Fibroblast of villous mesenchyme (primary cell): ENCODE data around the gene UBE2E3. TPM values are rescaled to one million over a fixed set of nuclear protein-coding genes. Genes with fewer than 3 reads are reported as not detected.

Experiments used
- DNase-seq: peaks from one replicate; pipeline ENCODE4 v3.0.0-alpha.2; 2010; ENCODE audit warnings: low read depth
- H3K4me3 ChIP-seq: 2 replicates; pipeline ENCODE4 v1.5.1; 2011; ENCODE audit warnings: low read depth, mild to moderate bottlenecking, low read length
- total RNA-seq: library from RNA; depleted of rRNA; stranded (reverse); fragments of >200 nt; gene quantifications from 2 replicates; pipeline ENCODE4 v1.2.3, GENCODE V29; 2012
- TF ChIP-seq, protein P1 (sequence below): IDR thresholded peaks from 2 replicates; pipeline ENCODE4 v1.5.1; 2012; ENCODE audit warnings: low read depth, mild to moderate bottlenecking, low read length; ENCODE audit not compliant: insufficient read depth

Gene UBE2E3
- total RNA-seq, 1 donor = 66.9 TPM

GRCh38 chr2:181070836-181071200 lies 90.4 kb downstream of the UBE2E3 start:
- H3K4me3 ChIP-seq = no peak overlapping the region
- TF ChIP-seq, protein P1, sequence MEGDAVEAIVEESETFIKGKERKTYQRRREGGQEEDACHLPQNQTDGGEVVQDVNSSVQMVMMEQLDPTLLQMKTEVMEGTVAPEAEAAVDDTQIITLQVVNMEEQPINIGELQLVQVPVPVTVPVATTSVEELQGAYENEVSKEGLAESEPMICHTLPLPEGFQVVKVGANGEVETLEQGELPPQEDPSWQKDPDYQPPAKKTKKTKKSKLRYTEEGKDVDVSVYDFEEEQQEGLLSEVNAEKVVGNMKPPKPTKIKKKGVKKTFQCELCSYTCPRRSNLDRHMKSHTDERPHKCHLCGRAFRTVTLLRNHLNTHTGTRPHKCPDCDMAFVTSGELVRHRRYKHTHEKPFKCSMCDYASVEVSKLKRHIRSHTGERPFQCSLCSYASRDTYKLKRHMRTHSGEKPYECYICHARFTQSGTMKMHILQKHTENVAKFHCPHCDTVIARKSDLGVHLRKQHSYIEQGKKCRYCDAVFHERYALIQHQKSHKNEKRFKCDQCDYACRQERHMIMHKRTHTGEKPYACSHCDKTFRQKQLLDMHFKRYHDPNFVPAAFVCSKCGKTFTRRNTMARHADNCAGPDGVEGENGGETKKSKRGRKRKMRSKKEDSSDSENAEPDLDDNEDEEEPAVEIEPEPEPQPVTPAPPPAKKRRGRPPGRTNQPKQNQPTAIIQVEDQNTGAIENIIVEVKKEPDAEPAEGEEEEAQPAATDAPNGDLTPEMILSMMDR = no peak
- DNase-seq = no peak

DNA sequence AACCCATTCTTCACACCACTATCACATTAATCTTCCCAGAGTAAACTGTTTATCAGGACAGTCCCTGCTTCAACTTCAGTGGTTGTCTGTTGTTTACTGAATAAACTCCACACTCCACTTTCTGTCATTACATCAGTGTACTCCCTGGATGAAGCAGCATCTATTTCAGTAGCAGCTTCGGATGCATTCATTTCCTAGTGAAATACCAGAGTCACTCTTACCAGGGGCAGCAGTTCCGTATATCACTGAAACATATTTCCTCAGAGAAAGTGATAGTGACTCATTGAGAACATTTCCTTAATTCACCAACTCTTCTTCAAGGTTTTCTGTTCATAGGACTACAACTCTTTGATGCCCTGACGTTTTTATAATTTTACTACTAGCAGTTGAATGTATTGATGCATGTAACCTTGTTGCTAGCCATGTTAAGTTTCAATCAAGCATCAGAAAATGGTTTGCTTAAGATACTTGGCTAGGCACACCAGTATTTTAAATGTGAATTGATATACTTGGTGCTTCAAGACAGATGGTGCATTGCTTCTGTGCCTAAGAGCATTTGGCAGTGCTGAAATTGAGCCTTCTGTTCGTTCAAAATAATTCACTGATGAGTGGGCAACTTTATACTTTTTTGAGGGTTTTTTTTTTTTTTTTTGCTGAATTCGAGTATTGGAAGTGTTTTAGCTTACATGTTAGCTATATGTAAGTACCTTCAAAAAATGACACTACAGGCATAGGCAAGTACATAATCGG lies 92.3 kb downstream of the UBE2E3 start:
- TF ChIP-seq, protein P1 = no peak
- no peak overlapping the region for H3K4me3 ChIP-seq
- DNase-seq = peak; percentile 27

DNA sequence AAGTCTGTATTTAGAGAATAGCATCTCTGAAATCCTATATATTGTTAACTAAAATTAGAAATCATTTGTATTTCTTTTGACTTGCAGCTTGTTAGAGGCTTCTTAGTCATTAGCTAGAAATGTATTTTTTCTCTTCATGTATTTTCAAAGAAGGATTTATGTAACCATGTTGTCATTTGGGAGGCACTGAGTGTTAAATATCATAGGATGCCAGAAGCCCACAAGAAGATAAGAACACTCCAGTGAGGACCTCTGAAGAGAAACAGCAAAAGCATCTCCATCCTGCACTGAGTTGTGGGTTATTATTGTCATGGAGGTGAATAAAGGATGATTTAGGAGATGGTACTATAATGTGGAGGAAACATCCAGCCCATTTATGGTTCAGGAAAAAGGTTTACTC lies 93.5 kb downstream of the UBE2E3 start:
- TF ChIP-seq, protein P1 = no peak
- no peak overlapping the region for H3K4me3 ChIP-seq
- peak; percentile 32 for DNase-seq

DNA sequence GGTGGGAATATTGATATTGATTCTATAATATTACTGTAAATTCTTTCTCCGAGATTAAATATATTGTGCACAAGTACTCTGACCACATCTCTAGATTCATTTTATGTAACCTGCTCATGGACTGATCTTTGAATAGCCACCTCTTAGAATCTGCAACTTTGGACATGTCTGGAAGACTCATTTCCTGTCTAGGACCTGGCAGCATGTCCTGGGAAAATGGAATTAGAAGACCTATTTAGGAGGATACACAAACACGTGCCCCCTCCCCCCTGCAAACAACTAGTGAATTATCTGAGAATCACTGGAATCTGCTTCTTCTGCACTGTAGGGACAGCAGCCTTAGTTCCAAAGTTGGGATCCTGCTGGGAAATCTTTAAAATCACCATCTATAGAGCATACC lies 94.1 kb downstream of the UBE2E3 start:
- H3K4me3 ChIP-seq = no peak overlapping the region
- peak; percentile 15 for DNase-seq
- TF ChIP-seq, protein P1 = no peak

GRCh38 chr2:181076658-181077057 lies 96.3 kb downstream of the UBE2E3 start:
- H3K4me3 ChIP-seq = no peak overlapping the region
- DNase-seq = no peak
- TF ChIP-seq, protein P1 = no peak

DNA sequence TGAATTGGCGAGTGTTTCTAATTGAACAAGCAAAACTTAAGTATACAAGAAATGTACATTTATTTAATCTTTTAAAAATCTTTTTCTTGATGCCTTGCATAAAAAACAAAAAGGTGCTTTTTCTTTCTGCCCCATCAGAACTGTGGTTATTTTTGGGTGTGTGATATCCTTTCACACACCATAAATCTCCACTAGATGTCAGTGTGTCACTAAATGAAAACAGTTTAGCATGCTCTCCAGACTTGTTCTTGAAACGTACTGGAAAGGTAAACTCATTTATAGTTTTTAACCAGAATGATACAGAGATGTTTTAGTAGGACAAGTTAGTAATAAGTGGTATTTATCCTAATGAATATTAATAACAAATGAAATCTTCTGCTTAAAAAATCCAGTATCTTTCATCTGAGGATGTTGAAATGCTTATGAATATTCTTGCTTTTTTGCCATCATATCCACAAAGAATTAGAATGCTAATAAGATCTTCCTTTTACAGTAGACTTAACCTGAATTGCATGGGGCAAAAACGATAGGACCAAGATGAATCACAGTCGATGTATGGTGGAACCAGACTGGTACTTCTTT lies 96.8 kb downstream of the UBE2E3 start:
- DNase-seq = peak; percentile 56
- no peak overlapping the region for H3K4me3 ChIP-seq
- TF ChIP-seq, protein P1 = peak; percentile 70
